Activated CD8-positive, alpha-beta memory T cell treated with anti-CD3 and anti-CD28 coated beads, Interleukin-2, amount 10 ng/mL, durations not matched to agents 7 days and 5 days (primary cell): ENCODE results near the gene NETO2. TPM values are rescaled to one million over a fixed set of nuclear protein-coding genes. Genes with fewer than 3 reads are reported as not detected.

Experiments used
- ATAC-seq: fragments of 150-1000 bp; cut with Tn5 transposase; one replicate; pipeline ENCODE4 v1.10.0; 2021; ENCODE audit warnings: moderate library complexity
- CTCF ChIA-PET: fragments of 350-600 bp; sonication (Branson Sonifier 250); formaldehyde crosslinking; loops from one replicate; lab custom pipeline; 2021; ENCODE audit warnings: antibody characterized with exemption; lab: Charles Lee
- DNase-seq: peaks from one replicate; pipeline ENCODE4 v3.0.0-alpha.2; 2020
- H3K27ac Mint-ChIP-seq: one replicate; pipeline ENCODE4 v1.8.0; 2021; ENCODE audit warnings: mild to moderate bottlenecking, mixed read lengths
- H3K27me3 Mint-ChIP-seq: one replicate; pipeline ENCODE4 v1.8.0; 2021; ENCODE audit warnings: mixed read lengths
- H3K36me3 Mint-ChIP-seq: one replicate; pipeline ENCODE4 v1.8.0; 2021; ENCODE audit warnings: mild to moderate bottlenecking, mixed read lengths
- H3K4me1 Mint-ChIP-seq: one replicate; pipeline ENCODE4 v1.8.0; 2021; ENCODE audit warnings: mixed read lengths
- H3K4me3 Mint-ChIP-seq: one replicate; pipeline ENCODE4 v1.8.0; 2021; ENCODE audit warnings: mild to moderate bottlenecking, moderate library complexity, mixed read lengths
- H3K9me3 Mint-ChIP-seq: one replicate; pipeline ENCODE4 v1.8.0; 2022; ENCODE audit warnings: low read depth, mixed read lengths
- total RNA-seq, 2 experiments: library from RNA; stranded (reverse); gene quantifications; one replicate each; pipeline ENCODE4 v1.2.3, GENCODE V29; 2021

NETO2 gene
- total RNA-seq, 2 experiments from 2014 or later: 8.6 to 19.8 TPM

DNA sequence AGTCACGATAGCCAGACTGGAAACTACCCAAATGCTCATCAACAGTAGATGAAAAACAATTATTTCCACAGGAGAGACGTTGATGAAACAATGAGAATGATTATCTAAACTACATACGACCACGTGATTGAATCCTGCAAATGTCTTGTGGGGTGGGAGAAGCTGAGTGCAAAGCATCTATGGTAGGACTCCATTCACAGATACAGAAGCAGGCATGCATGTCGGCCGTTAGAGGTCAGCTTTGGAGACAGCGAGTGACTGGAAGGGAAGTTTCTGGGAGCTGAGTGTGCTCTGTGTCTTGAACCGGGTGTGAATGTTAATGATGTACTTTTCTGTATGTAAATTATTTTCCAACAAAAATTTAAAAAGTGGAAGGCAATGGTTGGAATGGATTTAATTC lies 98.7 kb downstream of the NETO2 start:
- Mint-ChIP-seq H3K27ac (no peak overlapping the region), H3K4me3 (no peak overlapping the region), H3K36me3 (no peaks in the 10 kb centered on the region)

DNA sequence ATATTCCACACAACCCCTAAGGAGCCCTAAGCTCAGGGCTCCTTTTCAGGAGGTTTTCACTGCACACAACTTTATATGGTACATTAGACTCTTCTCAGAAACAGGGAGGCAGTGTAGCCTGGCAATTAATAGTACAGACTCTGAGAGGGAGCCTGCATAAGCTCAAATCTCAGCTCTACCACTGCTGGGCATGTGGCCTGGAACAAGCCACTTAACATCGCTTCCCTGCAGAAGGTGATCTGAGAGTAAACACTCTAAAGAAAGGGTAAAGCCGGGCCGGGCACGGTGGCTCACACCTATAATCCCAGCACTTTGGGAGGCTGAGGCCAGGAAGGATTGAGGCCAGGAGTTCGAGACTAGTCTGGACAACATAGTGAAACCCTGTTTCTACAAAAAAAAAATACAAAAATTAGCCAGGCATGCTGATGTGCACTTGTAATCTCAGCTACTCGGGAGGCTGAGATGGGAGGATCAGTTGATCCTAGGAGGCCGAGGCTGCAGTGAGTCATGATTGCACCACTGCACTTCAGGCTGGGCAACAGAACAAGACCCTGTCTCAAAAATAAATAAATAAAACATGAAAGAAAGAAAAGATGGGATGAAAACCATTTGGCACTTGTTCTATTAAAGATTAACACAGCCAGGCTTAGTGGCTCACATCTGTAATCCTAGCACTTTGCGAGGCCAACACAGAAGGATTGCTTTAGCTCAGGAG lies 99.6 kb downstream of the NETO2 start:
- no peak for ATAC-seq
- Mint-ChIP-seq H3K4me3 (no peak overlapping the region), H3K27me3 (peaks cover 15% of the 10 kb centered on the region), H3K36me3 (no peaks in the 10 kb centered on the region), H3K27ac (no peak overlapping the region), H3K9me3 (no peaks in the 10 kb centered on the region), H3K4me1 (peaks cover 15% of the 10 kb centered on the region)
- CTCF ChIA-PET: interaction anchor here (1.9 kb wide), 1 partner anchor 97 kb away, joined by 10 read pairs; no protein-coding TSS in a partner anchor
- no peak for DNase-seq

More for the DNA sequence above, 98.7 kb downstream of the NETO2 start:
- DNase-seq: no peak
- ATAC-seq: no peak
- H3K27me3 Mint-ChIP-seq: peaks cover 7% of the 10 kb centered on the region
- no peaks in the 10 kb centered on the region for H3K9me3 Mint-ChIP-seq
- CTCF ChIA-PET: interaction anchor here (1.9 kb wide), 1 partner anchor 97 kb away, joined by 10 read pairs; no protein-coding TSS in a partner anchor
- peaks cover 15% of the 10 kb centered on the region for H3K4me1 Mint-ChIP-seq

DNA sequence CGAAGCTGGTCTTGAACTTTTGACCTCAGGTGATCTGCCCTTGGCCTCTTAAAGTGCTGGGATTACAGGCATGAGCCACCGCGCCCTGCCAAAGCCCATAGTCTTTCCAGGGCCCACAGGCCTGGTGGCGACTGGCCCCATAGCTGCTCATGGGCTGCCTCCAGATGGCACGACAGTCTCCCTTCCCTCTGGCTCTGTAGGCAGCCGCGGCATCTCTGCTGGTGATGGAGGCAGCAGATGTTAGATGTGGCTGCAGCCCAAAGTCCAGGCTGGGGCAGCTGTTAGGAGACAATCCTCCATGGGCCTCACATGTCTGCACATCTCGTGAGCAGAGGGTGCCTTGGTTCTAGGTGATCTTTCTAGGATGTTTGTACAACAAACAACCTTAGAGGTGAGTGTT lies 100.5 kb downstream of the NETO2 start:
- Mint-ChIP-seq H3K4me1 (peaks cover 17% of the 10 kb centered on the region), H3K9me3 (no peaks in the 10 kb centered on the region), H3K4me3 (no peak overlapping the region), H3K27ac (no peak overlapping the region), H3K27me3 (peaks cover 18% of the 10 kb centered on the region), H3K36me3 (no peaks in the 10 kb centered on the region)
- ATAC-seq: no peak
- DNase-seq: no peak
- CTCF ChIA-PET: interaction anchor here (1.7 to 1.9 kb wide), 2 partner anchors 98 kb away, joined by 3 to 10 read pairs; no protein-coding TSS in a partner anchor

DNA sequence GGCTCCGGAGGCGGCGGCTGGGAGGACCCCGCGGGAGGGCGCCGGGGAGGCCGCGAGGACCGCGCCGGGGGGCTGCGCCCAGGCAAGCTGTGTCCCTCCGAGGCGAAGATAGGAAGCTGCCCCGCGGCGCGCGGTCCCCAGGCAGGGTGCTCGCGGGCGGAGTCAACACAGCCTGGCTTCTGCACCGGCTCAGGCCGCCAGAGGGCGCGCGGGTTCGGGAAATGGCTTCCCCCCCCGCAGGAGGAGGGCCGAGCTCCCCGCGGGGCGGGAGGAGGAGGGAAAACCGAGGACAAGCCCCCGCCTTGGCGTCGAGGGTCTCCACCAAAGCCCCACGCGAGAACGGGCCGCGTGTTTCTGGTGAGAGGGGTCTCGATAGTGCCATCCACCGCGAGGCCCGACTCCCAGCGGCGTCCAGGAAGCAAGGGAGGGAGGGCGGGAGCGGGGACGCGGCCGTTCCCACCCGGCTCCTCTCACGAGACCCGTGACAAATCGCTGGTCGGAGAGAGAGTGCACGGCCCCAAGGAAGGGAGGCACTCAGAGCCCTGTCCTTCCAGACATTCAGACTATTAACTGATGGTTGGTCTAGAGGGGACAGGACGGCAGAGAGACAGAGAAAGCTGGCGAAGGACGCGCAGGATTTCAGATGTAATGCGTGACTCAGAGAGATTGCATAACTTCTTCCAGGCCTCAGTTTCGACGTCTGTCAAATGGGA lies 105.8 kb downstream of the NETO2 start:
- H3K27me3 Mint-ChIP-seq: peaks cover 28% of the 10 kb centered on the region
- no peak overlapping the region for H3K27ac Mint-ChIP-seq
- no peaks in the 10 kb centered on the region for H3K9me3 Mint-ChIP-seq
- H3K36me3 Mint-ChIP-seq: no peaks in the 10 kb centered on the region
- peak overlapping the region; percentile 71 for H3K4me3 Mint-ChIP-seq
- peaks cover 8% of the 10 kb centered on the region for H3K4me1 Mint-ChIP-seq
- ATAC-seq: peak; percentile 99
- peak; percentile 90 for DNase-seq
- CTCF ChIA-PET: interaction anchor here (0.6 to 3.2 kb wide), 43 partner anchors 9 to 1595 kb away, joined by 3 to 57 read pairs (median 5); partner anchors contain the start of genes DNAJA2 and NETO2

DNA sequence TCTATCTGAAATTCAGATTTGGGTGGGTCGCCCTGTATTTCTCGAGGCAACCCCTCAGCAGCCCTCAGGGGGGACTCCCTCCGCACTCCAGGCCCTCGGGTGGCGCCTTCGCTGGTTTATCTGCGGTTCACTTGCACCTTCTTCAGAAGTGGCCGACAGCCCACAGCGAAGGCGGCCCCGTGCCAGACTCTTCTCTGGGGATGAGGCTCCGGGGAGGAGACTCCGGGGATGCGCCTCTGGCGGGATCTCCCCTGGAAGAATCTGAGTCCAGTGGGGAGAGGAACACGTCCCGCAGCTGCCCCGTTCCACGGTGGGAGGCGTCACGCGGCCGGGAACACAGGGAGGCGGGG lies 106.4 kb downstream of the NETO2 start:
- Mint-ChIP-seq H3K4me3 (peak overlapping the region; percentile 71), H3K9me3 (no peaks in the 10 kb centered on the region), H3K36me3 (no peaks in the 10 kb centered on the region), H3K27ac (peak overlapping the region; percentile 59), H3K27me3 (peaks cover 28% of the 10 kb centered on the region), H3K4me1 (peaks cover 6% of the 10 kb centered on the region)
- CTCF ChIA-PET: interaction anchor here (0.6 to 3.2 kb wide), 40 partner anchors 8 to 1595 kb away, joined by 3 to 57 read pairs (median 5); partner anchors contain the start of genes DNAJA2 and NETO2
- DNase-seq (peak; percentile 51), ATAC-seq (peak; percentile 43)

DNA sequence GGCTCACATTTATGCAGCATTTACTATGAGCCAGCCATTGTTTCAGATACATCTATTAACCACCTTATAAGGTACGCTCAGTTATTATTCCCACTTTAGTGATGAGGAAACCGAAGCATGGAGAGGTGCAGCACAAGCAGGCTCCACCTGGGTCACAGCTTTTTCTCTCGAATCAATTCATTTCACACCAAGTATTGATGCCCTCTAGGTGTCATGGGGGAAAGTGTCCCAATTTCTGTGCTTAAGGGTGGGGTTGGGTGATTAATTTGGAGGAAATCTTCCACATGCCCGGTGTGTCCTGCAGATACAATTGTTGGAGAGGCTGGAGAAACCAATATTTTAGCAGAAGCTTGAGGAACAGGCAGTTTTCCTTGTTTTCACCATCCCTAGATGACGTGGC lies 107.5 kb downstream of the NETO2 start:
- Mint-ChIP-seq H3K27ac (no peak overlapping the region), H3K9me3 (no peaks in the 10 kb centered on the region), H3K36me3 (no peaks in the 10 kb centered on the region), H3K27me3 (peaks cover 24% of the 10 kb centered on the region), H3K4me1 (peaks cover 6% of the 10 kb centered on the region), H3K4me3 (peak overlapping the region; percentile 24)
- CTCF ChIA-PET: interaction anchor here (0.7 to 3.2 kb wide), 5 partner anchors 8 to 1131 kb away, joined by 3 to 57 read pairs (median 16); partner anchors contain the start of genes DNAJA2 and NETO2
- no peak for ATAC-seq
- no peak for DNase-seq

DNA sequence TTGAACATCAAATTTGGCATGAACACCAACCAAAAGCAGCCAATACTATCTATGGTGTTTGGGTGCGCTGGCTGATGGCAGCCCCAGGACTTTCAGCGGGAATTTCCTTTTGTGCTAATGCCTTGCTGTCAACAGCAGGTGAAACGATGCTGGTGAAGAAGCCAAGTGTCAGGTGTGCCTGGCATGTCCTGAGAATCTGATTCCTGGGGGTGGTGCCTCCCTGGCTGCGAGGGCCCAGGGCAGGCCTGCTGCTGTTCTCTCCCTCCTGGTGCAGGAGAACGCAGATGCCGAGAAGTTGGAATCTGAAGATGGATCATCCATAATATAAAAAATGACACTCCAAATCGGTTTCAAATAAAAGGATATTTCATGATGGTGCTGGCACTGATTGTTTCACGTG lies 108.3 kb downstream of the NETO2 start:
- peaks cover 6% of the 10 kb centered on the region for H3K4me1 Mint-ChIP-seq
- no peaks in the 10 kb centered on the region for H3K9me3 Mint-ChIP-seq
- CTCF ChIA-PET: interaction anchor here (1.6 to 2.0 kb wide), 2 partner anchors 106 to 1121 kb away, joined by 4 to 9 read pairs; no protein-coding TSS in a partner anchor
- ATAC-seq (no peak), DNase-seq (no peak)
- no peaks in the 10 kb centered on the region for H3K36me3 Mint-ChIP-seq
- no peak overlapping the region for H3K4me3 Mint-ChIP-seq
- no peak overlapping the region for H3K27ac Mint-ChIP-seq
- peaks cover 24% of the 10 kb centered on the region for H3K27me3 Mint-ChIP-seq

DNA sequence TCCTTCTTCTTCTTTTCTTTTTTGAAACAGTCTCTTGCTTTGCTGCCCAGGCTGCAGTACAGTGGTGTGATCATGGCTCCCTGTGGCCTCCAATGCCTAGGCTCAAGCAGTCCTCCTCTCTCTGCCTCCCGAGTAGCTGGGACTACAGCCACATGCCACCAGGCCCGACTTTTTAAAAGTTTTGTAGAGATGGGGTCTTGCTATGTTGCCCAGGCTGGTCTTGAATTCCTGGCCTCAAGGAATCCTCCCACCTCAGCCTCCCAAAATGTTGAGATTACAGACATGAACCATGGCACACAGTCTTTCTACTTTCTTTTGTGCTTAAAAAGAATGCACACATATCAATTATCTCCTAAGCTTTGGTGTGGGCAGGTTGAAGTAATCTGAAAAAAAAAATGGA lies 109.3 kb downstream of the NETO2 start:
- Mint-ChIP-seq H3K9me3 (no peaks in the 10 kb centered on the region), H3K36me3 (no peaks in the 10 kb centered on the region), H3K27me3 (peaks cover 19% of the 10 kb centered on the region), H3K27ac (no peak overlapping the region), H3K4me1 (peaks cover 6% of the 10 kb centered on the region), H3K4me3 (no peak overlapping the region)
- CTCF ChIA-PET: interaction anchor here (0.6 to 2.0 kb wide), 5 partner anchors 67 to 1130 kb away, joined by 3 to 9 read pairs (median 4); no protein-coding TSS in a partner anchor
- DNase-seq (no peak), ATAC-seq (no peak)

DNA sequence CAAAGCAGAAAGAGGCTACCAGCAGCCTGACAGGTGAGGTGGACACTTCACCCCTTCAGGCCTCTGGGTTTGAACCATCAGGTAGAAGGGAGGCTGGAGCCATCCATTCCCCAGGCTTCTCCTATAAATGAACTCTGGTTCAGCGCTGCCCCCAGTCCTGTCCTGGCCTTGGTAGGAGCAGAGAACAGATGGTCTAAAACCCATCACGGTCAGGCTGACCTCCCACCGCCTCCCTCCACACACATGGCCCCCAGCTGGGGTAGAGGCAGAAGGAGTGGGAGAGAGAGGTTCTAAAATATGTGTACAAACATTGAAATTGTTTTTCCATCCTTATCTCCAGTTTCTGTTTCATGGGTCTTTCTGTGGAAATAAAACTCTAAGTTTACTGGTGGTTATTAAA lies 110.6 kb downstream of the NETO2 start:
- H3K9me3 Mint-ChIP-seq: no peaks in the 10 kb centered on the region
- no peak overlapping the region for H3K27ac Mint-ChIP-seq
- H3K27me3 Mint-ChIP-seq: peaks cover 12% of the 10 kb centered on the region
- DNase-seq: no peak
- H3K4me1 Mint-ChIP-seq: peaks cover 4% of the 10 kb centered on the region
- no peak for ATAC-seq
- no peak overlapping the region for H3K4me3 Mint-ChIP-seq
- CTCF ChIA-PET: interaction anchor here (0.9 to 1.2 kb wide), 2 partner anchors 9 to 111 kb away, joined by 3 to 5 read pairs; partner anchors contain the start of gene NETO2
- H3K36me3 Mint-ChIP-seq: no peaks in the 10 kb centered on the region

DNA sequence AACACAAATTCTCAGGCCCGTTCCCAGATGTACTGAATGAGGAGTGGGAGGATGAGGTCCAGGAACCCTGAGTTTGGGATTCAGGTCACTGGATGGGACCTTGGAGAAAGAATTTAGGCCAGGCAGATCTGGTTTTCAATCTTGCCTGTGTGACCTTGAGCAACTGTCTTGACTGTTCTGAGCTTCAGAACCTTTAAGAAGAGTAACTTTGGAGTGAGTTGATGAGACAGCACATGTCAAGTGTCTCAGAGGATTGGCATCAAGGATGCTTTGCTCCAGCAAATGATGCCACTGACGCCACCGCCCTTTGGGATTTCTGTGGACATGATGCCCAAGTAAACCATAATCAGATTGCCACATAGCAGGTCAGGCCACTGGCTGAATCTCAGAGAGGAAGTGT lies 114.0 kb downstream of the NETO2 start:
- no peaks in the 10 kb centered on the region for H3K36me3 Mint-ChIP-seq
- no peaks in the 10 kb centered on the region for H3K9me3 Mint-ChIP-seq
- H3K27me3 Mint-ChIP-seq: no peaks in the 10 kb centered on the region
- no peak for ATAC-seq
- H3K4me1 Mint-ChIP-seq: no peaks in the 10 kb centered on the region
- no peak for DNase-seq
- H3K27ac Mint-ChIP-seq: no peak overlapping the region
- H3K4me3 Mint-ChIP-seq: no peak overlapping the region
- CTCF ChIA-PET: interaction anchor here (1.4 kb wide), 1 partner anchor 8 kb away, joined by 6 read pairs; no protein-coding TSS in a partner anchor

DNA sequence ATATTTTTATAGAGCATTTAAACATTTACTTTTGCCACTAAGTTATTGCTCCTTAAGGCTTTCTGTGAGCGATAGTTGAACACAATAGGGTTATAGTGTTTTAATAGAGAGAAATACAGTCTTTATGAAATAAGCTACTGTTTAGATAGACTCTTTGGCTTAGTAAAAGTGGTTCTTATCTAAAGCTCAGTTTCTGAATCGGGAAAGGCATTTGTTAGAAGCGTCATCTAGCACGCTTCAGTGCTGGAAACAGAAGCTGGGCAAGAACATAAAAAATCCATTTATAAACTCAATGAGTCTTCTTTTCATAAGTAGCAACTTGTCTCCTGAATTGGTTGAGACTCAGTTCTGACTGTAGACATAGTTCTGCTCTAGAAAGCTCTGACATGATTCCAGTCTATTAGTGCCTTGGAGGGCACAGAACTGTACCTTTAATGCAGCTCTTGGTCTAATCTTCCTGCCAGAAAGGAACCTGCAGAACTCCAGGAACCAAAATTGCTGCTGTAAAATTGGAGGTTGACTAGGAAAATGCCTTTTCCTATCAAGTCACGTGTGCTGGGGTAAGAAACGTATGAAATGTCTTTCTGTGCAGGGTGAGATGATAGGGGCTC lies 114.9 kb downstream of the NETO2 start:
- no peaks in the 10 kb centered on the region for H3K27me3 Mint-ChIP-seq
- no peak for ATAC-seq
- no peak for DNase-seq
- no peak overlapping the region for H3K4me3 Mint-ChIP-seq
- H3K4me1 Mint-ChIP-seq: no peaks in the 10 kb centered on the region
- no peaks in the 10 kb centered on the region for H3K9me3 Mint-ChIP-seq
- no peak overlapping the region for H3K27ac Mint-ChIP-seq
- CTCF ChIA-PET: interaction anchor here (0.9 to 1.4 kb wide), 2 partner anchors 9 to 113 kb away, joined by 3 to 6 read pairs; no protein-coding TSS in a partner anchor
- H3K36me3 Mint-ChIP-seq: no peaks in the 10 kb centered on the region
